Activated CD8-positive, alpha-beta memory T cell treated with anti-CD3 and anti-CD28 coated beads, Interleukin-2, amount 50 U/mL, for 1 hour (primary cell): ENCODE measurements around the gene SMAD5.

ENCODE experiments used
- DNase-seq: peaks from one replicate; pipeline ENCODE4 v3.0.0-alpha.2; 2020; ENCODE audit errors: extremely low read depth

SMAD5 gene

DNA sequence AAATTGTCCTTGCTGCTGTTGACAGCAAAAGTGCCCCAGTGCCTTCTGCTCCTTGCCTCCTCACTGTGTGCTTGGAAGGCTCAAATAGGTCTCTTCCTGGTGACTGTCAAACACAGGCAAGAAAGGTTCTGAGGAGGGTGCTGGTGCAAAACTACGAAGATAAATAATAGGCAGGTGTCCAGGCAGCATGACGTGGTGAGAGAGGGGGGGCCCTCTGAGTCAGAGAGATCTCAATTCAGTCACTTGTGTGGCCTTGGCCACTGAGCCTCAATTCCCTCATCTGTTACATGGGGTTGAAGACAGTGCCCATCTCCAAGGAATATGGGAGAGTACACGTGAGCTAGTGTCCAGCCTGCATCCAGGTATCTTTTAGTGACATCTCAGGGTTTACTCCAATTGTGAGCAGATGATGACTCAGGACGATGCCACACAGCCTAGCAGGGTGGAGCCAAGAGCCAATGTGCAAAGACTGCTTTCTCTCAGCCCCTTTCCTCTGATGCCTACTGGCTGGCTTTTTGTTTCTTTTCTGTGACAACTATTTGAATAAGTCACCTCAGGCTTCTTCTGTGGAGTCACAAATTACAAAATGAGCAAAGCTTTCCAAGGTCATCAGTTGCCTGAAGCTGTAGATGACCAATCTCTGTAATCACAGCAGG is 90.1 kb downstream of the SMAD5 start:
- no peak for DNase-seq

DNA sequence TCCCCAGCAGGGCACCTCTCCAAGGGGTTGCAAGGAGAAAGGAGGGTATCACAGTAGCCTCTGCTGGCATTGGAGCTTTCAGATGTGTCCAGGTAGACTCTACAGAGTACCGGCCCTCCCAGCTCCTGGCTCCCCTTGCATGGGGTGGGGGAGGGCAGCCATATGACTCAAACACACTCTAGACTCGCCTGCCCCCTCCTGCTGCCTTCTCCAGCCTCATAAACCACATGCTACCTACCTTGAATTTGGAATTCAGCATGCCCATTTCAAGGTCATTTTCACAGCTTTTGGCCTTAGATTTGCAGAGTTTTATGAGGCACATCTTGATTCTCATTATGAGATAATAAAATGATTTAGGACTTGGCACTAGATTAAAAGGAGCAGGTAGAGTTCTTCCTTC is 93.2 kb downstream of the SMAD5 start:
- no peak for DNase-seq

DNA sequence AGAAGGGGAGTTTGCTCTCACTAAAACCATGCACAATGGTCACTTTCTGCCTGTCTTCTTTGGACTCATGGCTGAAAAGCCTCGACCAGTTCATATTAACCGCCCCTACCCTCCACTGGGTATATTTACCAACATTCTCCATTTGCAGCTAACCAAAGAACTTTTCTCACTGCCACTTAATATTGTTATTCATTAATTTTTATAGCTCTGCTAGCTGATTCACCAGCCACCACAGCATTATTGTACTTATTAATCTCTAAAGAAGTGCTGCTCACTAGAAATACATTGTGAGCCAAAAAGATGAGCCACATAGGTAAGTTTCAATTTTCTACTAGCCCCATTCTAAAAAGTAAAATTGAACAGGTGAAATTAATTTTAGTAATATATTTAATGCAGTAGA is 93.8 kb downstream of the SMAD5 start:
- DNase-seq: no peak

DNA sequence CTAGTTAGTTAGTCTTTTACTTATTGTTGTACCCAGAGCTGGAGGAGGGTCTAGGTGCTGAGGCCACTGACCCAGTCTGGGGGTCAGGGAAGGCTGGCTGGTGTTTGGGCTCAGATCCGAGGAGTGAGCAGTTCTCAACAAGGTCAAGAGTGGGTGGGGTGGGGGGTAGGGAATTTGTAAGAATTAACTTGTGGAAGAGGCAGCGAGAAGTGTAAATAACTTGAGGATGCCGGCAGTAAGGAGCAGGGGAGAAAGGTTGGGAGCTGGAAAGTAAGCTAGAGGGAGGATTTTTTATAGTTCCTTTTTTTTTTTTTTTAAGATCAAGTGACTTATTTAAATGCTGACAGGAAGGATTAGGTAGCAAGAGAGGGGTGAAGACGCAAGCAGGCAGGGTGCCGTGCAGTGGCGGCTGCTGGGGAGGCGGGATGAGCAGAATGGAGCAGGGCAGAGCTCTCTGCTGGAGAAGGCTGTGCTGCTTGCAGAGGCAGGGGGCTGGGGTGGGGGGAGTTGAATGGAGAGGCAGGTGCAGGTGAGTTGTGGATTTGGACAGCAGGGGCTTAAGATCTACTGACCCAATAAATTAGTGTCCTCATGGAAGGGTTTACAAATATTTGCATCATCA is 95.6 kb downstream of the SMAD5 start:
- no peak for DNase-seq

DNA sequence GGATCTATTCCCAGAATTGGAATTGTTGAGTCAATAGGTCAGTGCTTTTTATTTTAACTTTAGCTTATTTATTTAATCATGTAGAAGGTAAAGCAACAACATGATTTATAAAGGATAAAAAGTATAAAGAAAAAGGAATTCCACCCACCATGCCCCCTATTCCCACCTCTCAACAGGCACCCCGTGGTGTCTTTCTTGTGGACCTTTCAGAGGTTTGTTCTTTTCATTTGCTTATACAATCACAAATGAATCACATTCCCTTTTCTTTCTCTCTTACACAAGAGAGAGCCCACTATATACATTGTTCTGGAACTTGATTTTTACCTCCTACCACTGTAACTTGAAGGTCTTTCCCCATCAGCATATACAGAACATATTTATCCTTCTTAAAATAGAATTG is 97.5 kb downstream of the SMAD5 start:
- DNase-seq: no peak

DNA sequence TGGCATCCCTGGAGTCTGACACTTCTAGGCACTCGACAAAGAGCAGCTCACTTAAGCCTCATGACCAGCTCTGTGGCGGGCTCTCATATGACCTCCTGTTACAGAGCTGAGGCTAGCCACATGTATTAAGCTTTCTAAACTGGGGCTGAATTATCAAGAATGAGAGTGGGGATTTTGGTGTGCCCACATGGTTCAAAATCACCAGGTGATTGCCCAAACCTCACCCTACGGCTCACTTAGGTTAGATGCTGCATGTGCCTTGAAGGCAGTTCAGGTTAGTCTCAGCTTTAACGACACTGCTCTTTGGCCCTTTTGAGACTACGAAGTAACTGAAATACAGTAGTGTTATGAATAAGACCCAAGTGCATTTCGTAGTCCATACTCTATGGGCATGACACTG is 99.7 kb downstream of the SMAD5 start:
- no peak for DNase-seq
